Effector memory CD4-positive, alpha-beta T cell (primary cell): ENCODE data around the gene LSM5.

Experiments
- DNase-seq, 3 donors: peaks; one replicate each; pipeline ENCODE4 v3.0.0-alpha.2; 2020
- H3K27ac ChIP-seq: 2 replicates; pipeline ENCODE4 v1.7.0; 2013; ENCODE audit warnings: mild to moderate bottlenecking, low read length, moderate library complexity; ENCODE audit not compliant: insufficient read depth, poor library complexity, severe bottlenecking
- H3K27me3 ChIP-seq: replicated peaks from 2 replicates; pipeline ENCODE4 v1.7.0; 2013; ENCODE audit warnings: mild to moderate bottlenecking, low read length; ENCODE audit not compliant: insufficient read depth, control insufficient read depth, poor library complexity, severe bottlenecking
- H3K36me3 ChIP-seq: 2 replicates; pipeline ENCODE4 v1.7.0; 2013; ENCODE audit warnings: mild to moderate bottlenecking, low read length, moderate library complexity; ENCODE audit not compliant: control insufficient read depth, insufficient read depth
- H3K4me1 ChIP-seq: 2 replicates; pipeline ENCODE4 v1.7.0; 2013; ENCODE audit warnings: low read length, mild to moderate bottlenecking; ENCODE audit not compliant: control insufficient read depth, insufficient read depth, poor library complexity, severe bottlenecking
- H3K4me3 ChIP-seq: 2 replicates; pipeline ENCODE4 v1.7.0; 2013; ENCODE audit warnings: low read length, low read depth, mild to moderate bottlenecking; ENCODE audit not compliant: insufficient read depth, poor library complexity, severe bottlenecking
- H3K9me3 ChIP-seq: 2 replicates; pipeline ENCODE4 v1.7.0; 2013; ENCODE audit warnings: mild to moderate bottlenecking, low read length, moderate library complexity; ENCODE audit not compliant: control insufficient read depth

The LSM5 gene

GRCh38 chr7:32462977-32463376 lies 27.2 kb downstream of the LSM5 start:
- Histone ChIP-seq H3K4me3 (no peak overlapping the region), H3K27me3 (no peaks in the 10 kb centered on the region), H3K4me1 (no peaks in the 10 kb centered on the region), H3K9me3 (no peaks in the 10 kb centered on the region), H3K36me3 (no peaks in the 10 kb centered on the region), H3K27ac (no peak overlapping the region)
- no peak for DNase-seq

DNA sequence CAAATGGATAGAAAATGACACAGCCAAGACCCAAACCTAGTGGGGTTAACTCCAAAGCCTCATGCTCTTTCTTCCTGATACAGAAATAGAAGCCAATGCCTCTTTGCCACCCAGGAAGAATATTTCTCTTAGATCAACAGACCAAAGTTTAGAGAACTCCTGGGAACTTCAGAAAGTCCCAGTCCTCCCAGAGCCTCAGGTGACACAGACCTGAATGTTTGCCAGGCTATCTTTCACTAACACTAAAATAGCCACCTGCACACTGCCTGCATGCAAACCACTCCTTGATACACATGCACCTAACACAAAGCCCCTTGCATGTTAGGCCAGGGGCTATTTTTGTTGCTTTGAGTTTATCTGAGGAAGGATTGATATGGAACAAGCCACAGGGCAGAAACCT lies 27.7 kb downstream of the LSM5 start:
- no peaks in the 10 kb centered on the region for H3K27me3 ChIP-seq
- no peaks in the 10 kb centered on the region for H3K4me1 ChIP-seq
- no peak overlapping the region for H3K4me3 ChIP-seq
- H3K27ac ChIP-seq: no peak overlapping the region
- no peak for DNase-seq
- H3K36me3 ChIP-seq: no peaks in the 10 kb centered on the region
- H3K9me3 ChIP-seq: no peaks in the 10 kb centered on the region

GRCh38 chr7:32461484-32461883 lies 28.7 kb downstream of the LSM5 start:
- Histone ChIP-seq H3K27ac (no peak overlapping the region), H3K4me1 (no peaks in the 10 kb centered on the region), H3K27me3 (no peaks in the 10 kb centered on the region), H3K4me3 (no peak overlapping the region), H3K36me3 (no peaks in the 10 kb centered on the region), H3K9me3 (no peaks in the 10 kb centered on the region)
- DNase-seq: no peak

GRCh38 chr7:32459788-32460187 lies 30.4 kb downstream of the LSM5 start:
- Histone ChIP-seq H3K27ac (no peak overlapping the region), H3K36me3 (no peaks in the 10 kb centered on the region), H3K4me1 (no peaks in the 10 kb centered on the region), H3K4me3 (no peak overlapping the region), H3K27me3 (no peaks in the 10 kb centered on the region), H3K9me3 (no peaks in the 10 kb centered on the region)
- DNase-seq: no peak

- Histone ChIP-seq H3K36me3 (no peaks in the 10 kb centered on the region), H3K27ac (no peak overlapping the region), H3K4me1 (no peaks in the 10 kb centered on the region), H3K4me3 (no peak overlapping the region), H3K9me3 (no peaks in the 10 kb centered on the region), H3K27me3 (no peaks in the 10 kb centered on the region)
- no peak for DNase-seq
These were observed 32.2 kb downstream of the LSM5 start for GRCh38 chr7:32458025-32458424.

DNA sequence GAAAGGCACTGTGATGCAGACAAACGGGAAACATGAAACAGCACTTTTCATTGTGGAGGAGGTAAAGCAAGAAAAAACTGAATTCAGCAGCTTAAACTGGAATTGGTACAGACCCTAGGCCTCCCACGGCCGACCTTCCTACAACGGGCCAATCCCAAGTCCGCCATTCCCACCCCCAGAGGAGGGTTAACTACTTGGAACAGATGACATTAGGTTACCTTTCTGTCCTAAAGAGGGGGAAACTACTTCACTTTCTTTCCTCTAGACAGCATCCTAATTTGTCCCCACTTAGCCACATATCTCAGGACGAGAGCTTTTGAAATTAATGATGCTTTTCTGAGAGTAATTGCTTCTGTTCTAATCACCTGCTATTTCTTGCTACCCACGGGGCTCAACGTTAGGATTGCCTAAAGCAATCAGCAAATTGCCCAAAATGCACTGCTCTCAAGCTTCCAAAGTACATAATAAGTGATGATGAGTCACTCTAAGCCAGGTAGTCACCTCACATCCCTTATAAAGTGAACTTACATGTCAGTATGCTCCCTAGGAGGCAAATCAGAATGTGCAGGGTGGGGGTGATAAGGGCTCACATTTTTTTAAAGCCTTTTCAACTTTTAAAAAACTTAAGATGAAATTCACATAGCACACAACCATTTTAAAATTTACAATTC lies 36.7 kb downstream of the LSM5 start:
- no peaks in the 10 kb centered on the region for H3K9me3 ChIP-seq
- no peak for DNase-seq
- H3K4me3 ChIP-seq: no peak overlapping the region
- no peak overlapping the region for H3K27ac ChIP-seq
- no peaks in the 10 kb centered on the region for H3K36me3 ChIP-seq
- no peaks in the 10 kb centered on the region for H3K27me3 ChIP-seq
- H3K4me1 ChIP-seq: no peaks in the 10 kb centered on the region

- Histone ChIP-seq H3K36me3 (no peaks in the 10 kb centered on the region), H3K4me3 (no peak overlapping the region), H3K4me1 (no peaks in the 10 kb centered on the region), H3K27me3 (no peaks in the 10 kb centered on the region), H3K27ac (no peak overlapping the region), H3K9me3 (no peaks in the 10 kb centered on the region)
- DNase-seq: no peak
These were observed 43.0 kb downstream of the LSM5 start for GRCh38 chr7:32447218-32447617.

DNA sequence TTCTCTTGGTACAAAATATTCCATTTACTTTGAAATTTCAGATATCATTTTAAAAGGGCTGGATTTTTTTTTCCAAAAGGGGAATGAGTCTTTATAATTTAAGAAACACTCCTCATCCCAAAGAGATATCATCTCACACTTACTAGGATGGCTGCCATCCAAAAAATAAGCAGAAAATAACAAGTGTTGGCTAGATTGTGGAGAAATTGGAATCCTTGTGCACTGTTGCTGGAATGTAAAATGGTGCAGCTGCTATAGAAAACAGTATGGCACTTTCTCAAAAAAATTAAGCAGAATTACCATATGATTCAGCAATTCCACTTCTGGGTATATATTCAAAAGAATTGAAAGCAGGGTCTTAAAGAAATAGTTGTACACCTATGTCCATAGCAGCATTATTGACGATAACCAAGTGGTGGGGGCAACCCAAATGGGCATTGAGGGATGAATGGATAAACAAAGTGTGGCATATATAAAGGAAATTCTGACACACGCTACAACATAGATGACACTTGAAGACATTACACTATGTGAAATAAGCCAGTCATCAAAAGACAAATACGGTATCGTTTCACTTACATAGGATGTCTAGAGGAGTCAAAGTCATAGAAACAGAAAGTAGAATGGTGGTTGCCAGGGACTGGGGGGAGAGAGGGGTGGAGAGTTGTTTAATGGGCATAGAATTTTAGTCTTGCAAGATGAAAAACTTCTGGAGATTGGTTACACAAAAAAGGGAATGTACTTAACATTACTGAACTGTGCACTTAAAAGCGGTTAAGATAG lies 53.8 kb downstream of the LSM5 start:
- no peak overlapping the region for H3K27ac ChIP-seq
- H3K9me3 ChIP-seq: no peaks in the 10 kb centered on the region
- DNase-seq: no peak
- H3K27me3 ChIP-seq: no peaks in the 10 kb centered on the region
- H3K4me1 ChIP-seq: no peaks in the 10 kb centered on the region
- H3K36me3 ChIP-seq: no peaks in the 10 kb centered on the region
- H3K4me3 ChIP-seq: no peak overlapping the region
